ENCODE data around the gene CCR5. TPM values are rescaled to one million over a fixed set of nuclear protein-coding genes. Genes with fewer than 3 reads are reported as not detected.

The CCR5 gene
- total and polyA plus RNA-seq, 2 of the 8 experiments (the other 6 are each of a cell fraction or from before 2014, with no cell fraction given) = not detected

- TF ChIP-seq GTF2F1 (IDR thresholded peaks at IDR 0.05; ENCODE audit: borderline replicate concordance, low read depth, low read length) = no peak
- TF ChIP-seq POU5F1 (IDR thresholded peaks at IDR 0.05; ENCODE audit: low read depth, low read length) = no peak
Observed at GRCh38 chr3:46383211-46383950, 12.6 kb downstream of the CCR5 start (continued).
